SK-N-SH treated with all-trans-retinoic acid at 6 μM for 48 hours (cell line): ENCODE measurements around the gene ADAMTS15.

Source experiments
- ATAC-seq: fragments of 200-7000 bp; cut with Tn5 transposase; 3 replicates; pipeline ENCODE4 v1.9.1; 2020; ENCODE audit warnings: mild to moderate bottlenecking, moderate library complexity
- ARNTL ChIP-seq: fragments of 450-650 bp; formaldehyde crosslinking; IDR thresholded peaks from 2 replicates; pipeline ENCODE4 v1.5.0; 2020; ENCODE audit warnings: low read depth, mild to moderate bottlenecking, moderate library complexity, borderline replicate concordance
- BACH2 ChIP-seq: fragments of 250-450 bp; sonication (Bioruptor Pico); IDR thresholded peaks from 2 replicates; pipeline ENCODE4 v1.9.0; 2021; ENCODE audit warnings: mild to moderate bottlenecking, borderline replicate concordance
- CREB5 ChIP-seq: fragments of 250-450 bp; sonication (Bioruptor Pico); IDR thresholded peaks from 2 replicates; pipeline ENCODE4 v1.5.1; 2020; ENCODE audit warnings: low read depth, mild to moderate bottlenecking, moderate library complexity
- CSDC2 ChIP-seq: fragments of 250-450 bp; sonication (Bioruptor Pico); IDR thresholded peaks from 2 replicates; pipeline ENCODE4 v1.5.0; 2020; ENCODE audit warnings: mild to moderate bottlenecking, moderate library complexity
- ESRRG ChIP-seq: fragments of 250-450 bp; sonication (Bioruptor Pico); IDR thresholded peaks from 2 replicates; pipeline ENCODE4 v1.6.1; 2021; ENCODE audit warnings: mild to moderate bottlenecking
- OSR1 ChIP-seq: fragments of 250-450 bp; sonication (Bioruptor Pico); IDR thresholded peaks from 2 replicates; pipeline ENCODE4 v1.8.0; 2022; ENCODE audit warnings: moderate library complexity, mild to moderate bottlenecking, inconsistent platforms
- POU6F1 ChIP-seq: fragments of 250-450 bp; sonication (Bioruptor Pico); IDR thresholded peaks from 2 replicates; pipeline ENCODE4 v1.8.0; 2021; ENCODE audit warnings: low read depth, mild to moderate bottlenecking, moderate library complexity, borderline replicate concordance
- PPARA ChIP-seq: fragments of 250-450 bp; sonication (Bioruptor Pico); IDR thresholded peaks from 2 replicates; pipeline ENCODE4 v1.5.0; 2020; ENCODE audit warnings: mild to moderate bottlenecking, borderline replicate concordance
- SNAI2 ChIP-seq: fragments of 250-450 bp; sonication (Bioruptor Pico); IDR thresholded peaks from 2 replicates; pipeline ENCODE4 v1.5.0; 2020; ENCODE audit warnings: mild to moderate bottlenecking, moderate library complexity
- TCF4 ChIP-seq: fragments of 250-450 bp; sonication (Bioruptor Pico); IDR thresholded peaks from 2 replicates; pipeline ENCODE4 v1.8.0; 2021; ENCODE audit warnings: mild to moderate bottlenecking, moderate library complexity, borderline replicate concordance
- TSHZ2 ChIP-seq: fragments of 250-450 bp; sonication (Bioruptor Pico); IDR thresholded peaks from 2 replicates; pipeline ENCODE4 v1.5.0; 2020; ENCODE audit warnings: mild to moderate bottlenecking, moderate library complexity
- ZC3H10 ChIP-seq: fragments of 250-450 bp; sonication (Bioruptor Pico); IDR thresholded peaks from 2 replicates; pipeline ENCODE4 v1.5.1; 2021; ENCODE audit warnings: mild to moderate bottlenecking, moderate library complexity
- ZFP3 ChIP-seq: fragments of 250-450 bp; sonication (Bioruptor Pico); IDR thresholded peaks from 2 replicates; pipeline ENCODE4 v1.5.0; 2020; ENCODE audit warnings: mild to moderate bottlenecking, moderate library complexity
- ZFP30 ChIP-seq: fragments of 450-650 bp; formaldehyde crosslinking; IDR thresholded peaks from 2 replicates; pipeline ENCODE4 v1.5.0; 2022; ENCODE audit warnings: mild to moderate bottlenecking, moderate library complexity
- ZNF565 ChIP-seq: fragments of 450-650 bp; formaldehyde crosslinking; conservative IDR thresholded peaks from 2 replicates; pipeline ENCODE4 v1.5.0; 2020; ENCODE audit warnings: low read depth, mild to moderate bottlenecking, moderate library complexity
- ZNF70 ChIP-seq: fragments of 450-650 bp; formaldehyde crosslinking; IDR thresholded peaks from 2 replicates; pipeline ENCODE4 v1.5.0; 2020; ENCODE audit warnings: mild to moderate bottlenecking, moderate library complexity
- ZNF8 ChIP-seq: fragments of 450-650 bp; formaldehyde crosslinking; IDR thresholded peaks from 2 replicates; pipeline ENCODE4 v1.5.0; 2020; ENCODE audit warnings: mild to moderate bottlenecking, moderate library complexity

Gene ADAMTS15

GRCh38 chr11:130486391-130486836 is 38.0 kb downstream of the ADAMTS15 start:
- ATAC-seq = no peak
- no peak for TF ChIP-seq OSR1 (CRISPR knock-in tag)
- TF ChIP-seq ZFP3 (CRISPR knock-in tag) = no peak
- TF ChIP-seq TSHZ2 (CRISPR knock-in tag) = no peak
- no peak for TF ChIP-seq ARNTL (CRISPR knock-in tag)
- no peak for TF ChIP-seq ZNF70 (CRISPR knock-in tag)
- no peak for TF ChIP-seq BACH2 (CRISPR knock-in tag)
- TF ChIP-seq ESRRG (CRISPR knock-in tag) = no peak

GRCh38 chr11:130486987-130487923 is 38.8 kb downstream of the ADAMTS15 start:
- TF ChIP-seq CREB5 (no peak), OSR1 (CRISPR knock-in tag) (no peak), ZNF8 (no peak), SNAI2 (CRISPR knock-in tag) (no peak), POU6F1 (no peak), PPARA (CRISPR knock-in tag) (no peak), CSDC2 (CRISPR knock-in tag) (no peak), ZNF70 (CRISPR knock-in tag) (no peak), TSHZ2 (CRISPR knock-in tag) (no peak), ESRRG (CRISPR knock-in tag) (no peak), ZC3H10 (CRISPR knock-in tag) (no peak), ARNTL (CRISPR knock-in tag) (no peak), TCF4 (no peak)
- ATAC-seq = no peak

- no peak for TF ChIP-seq TCF4
- no peak for TF ChIP-seq OSR1 (CRISPR knock-in tag)
- no peak for TF ChIP-seq ZFP30 (CRISPR knock-in tag)
- TF ChIP-seq BACH2 (CRISPR knock-in tag) = no peak
- no peak for TF ChIP-seq ZNF70 (CRISPR knock-in tag)
- no peak for TF ChIP-seq TSHZ2 (CRISPR knock-in tag)
- no peak for TF ChIP-seq ARNTL (CRISPR knock-in tag)
- TF ChIP-seq SNAI2 (CRISPR knock-in tag) = no peak
- TF ChIP-seq ZNF565 = no peak
- TF ChIP-seq ZFP3 (CRISPR knock-in tag) = no peak
- no peak for ATAC-seq
These were observed 39.7 kb downstream of the ADAMTS15 start for GRCh38 chr11:130487924-130488815.
